ENCODE data around the gene RNF126.
"Not testable (repeated sequence)": the region's sequence is repeated elsewhere in the genome, so short reads cannot be mapped to it uniquely, and the experiment has no call there.

RNF126 gene

DNA sequence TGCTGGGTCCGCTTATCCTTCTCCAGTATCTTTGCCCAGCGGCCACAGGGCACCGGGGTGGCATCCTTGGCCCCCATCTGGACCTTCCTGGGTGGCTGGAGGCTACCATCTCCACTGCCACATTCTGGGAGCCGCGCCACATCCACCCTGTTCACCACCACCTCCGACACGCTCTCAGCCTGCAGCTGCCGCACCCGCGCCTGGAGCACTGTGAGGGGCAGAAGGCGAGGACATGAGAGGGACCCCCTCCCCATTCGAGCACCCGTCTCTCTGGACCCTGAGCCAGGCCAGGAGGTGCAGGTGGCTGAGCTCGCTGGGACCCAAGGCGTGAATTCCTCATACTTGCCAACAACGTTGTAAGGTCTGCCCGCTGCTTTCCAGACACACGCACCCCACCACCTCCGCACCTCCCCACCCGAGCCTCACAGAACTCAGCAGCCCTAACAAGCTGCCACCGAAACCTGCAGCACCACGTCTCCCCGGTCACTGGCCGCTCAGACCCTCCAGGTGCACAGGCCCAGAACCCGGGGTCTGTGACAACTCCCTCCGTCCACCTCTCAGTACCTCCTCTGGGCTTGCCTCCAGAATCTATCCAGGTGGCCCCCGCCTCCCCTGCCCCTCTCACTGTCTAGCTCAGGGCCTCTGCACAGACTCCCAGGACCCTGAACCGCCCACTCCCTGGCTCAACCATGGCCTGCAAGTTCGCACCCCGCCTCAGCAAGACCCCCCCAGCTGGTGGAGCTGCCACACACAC lies 32.9 kb downstream of the RNF126 start:
- no peak for DNase-seq

DNA sequence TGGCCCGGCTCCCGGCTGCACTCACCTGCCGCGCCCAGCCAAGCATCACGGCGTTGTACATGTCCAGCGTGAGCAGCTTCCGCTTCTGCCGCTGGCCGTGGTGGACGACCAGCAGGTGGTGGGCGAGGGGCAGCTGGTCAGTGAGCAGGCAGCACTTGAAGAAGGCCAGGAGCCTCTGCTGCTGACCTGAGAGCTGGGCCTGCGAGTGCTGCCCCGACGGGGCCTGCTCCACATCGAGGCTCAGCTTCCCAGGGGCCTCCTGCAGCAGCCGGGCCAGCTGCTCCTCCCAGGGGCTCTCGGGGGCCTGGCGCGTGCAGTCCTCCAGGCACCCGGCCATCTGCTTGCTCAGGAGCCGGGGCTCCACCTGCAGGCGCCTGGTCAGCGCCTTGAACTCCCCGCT lies 33.5 kb downstream of the RNF126 start:
- DNase-seq = not testable (repeated sequence)

DNA sequence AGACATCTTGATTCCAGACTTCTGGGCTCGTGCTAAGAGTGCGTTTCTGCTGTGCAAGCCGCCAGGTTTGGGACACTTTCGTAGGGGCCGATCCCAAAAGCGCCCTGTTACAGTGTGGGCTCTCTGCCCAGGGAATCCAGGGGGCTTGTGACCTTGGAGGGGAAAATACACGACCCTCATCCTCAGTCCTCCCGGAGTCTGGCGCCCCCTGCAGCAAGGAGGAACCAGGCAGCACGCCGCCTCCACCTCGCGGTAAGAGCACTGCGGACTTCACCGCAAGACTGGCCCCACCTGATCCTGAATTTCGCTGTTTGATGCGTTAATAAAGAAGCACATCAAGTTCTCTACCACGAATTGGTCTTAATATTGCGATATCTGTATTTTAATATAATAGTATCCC lies 34.8 kb downstream of the RNF126 start:
- DNase-seq = no peak

DNA sequence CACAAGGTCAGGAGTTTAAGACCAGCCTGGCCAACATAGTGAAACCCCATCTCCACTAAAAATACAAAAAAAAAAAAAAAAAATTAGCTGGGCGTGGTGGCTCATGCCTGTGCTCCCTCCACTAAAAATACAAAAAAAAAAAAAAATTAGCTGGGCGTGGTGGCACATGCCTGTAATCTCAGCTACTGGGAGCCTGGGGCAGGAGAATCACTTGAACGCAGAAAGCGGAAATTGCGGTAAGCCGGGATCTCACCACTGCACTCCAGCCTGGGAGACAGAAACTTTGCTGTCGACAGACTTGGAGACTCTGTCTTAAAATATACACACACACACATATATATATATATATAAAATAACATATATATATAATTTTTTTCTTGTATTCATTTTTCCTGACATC lies 36.4 kb downstream of the RNF126 start:
- not testable (repeated sequence) for DNase-seq

DNA sequence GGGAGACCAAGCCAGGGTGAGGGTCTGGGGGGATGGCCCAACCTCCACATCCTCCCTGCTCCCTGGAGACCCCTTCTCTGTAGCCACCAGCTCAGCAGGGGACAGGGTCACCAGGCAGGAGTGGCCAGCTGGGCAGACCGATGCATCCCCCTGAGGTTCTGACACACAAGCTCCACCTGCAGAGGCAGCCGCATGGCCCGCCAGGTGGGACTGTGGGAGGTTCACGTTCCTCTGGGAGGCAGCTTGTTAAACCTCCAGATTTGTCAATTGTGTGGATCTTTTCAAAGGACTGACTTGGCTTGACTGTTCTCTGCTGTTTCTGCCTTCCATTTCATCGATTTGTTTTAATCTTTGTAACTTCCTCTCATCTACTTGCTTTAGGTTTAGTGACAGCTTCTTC lies 37.8 kb downstream of the RNF126 start:
- DNase-seq = no peak

DNA sequence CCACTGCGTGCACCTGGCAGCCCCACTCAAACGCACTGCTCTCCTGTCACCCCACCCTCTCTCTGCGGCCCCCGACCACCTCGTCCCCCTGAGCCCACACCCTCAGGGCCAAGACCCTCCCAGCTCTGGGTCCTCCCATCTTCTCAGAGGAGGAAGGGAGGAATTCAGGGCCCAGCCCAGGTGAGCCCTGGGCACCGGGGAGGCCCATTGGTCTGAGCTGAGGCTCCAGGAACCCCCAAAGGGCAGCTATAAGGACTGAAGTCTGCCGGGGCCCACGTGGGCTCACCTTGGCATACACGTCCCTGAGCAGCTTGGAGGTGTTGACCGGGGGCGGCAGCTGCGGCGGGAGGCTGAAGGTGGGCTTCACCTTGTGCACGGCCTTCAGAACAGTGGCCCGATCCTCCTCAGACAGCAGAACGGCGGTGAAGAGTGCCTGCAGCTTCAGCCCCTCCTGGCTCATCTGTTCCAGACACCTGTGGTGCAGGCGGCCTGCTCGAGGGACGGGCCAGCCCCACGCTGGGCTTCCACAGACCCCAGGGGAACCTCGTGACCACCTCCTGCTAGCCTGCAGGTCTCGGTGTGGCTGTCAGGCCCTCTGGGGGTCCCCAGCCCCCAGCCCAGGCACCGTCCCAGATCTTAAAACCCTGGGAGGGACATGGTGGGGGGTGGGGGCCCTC lies 38.4 kb downstream of the RNF126 start:
- DNase-seq = no peak

DNA sequence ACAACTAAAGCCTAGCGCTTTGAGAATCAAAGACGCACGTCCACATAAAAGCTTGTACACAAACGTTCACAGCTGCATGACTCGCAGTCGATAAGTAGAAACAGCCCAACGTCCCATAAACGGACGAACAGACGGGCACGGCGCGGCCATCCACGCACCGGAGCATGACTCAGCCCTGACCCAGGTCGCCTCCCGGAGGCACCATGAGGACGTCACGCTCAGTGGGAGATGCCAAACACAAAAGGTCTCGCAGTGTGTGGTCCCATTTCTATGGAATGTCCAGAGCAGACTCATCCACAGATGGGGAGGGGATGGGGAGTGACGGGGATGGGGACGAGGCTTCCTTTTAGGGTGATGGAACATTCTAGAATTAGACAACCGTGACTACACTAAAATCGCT lies 39.0 kb downstream of the RNF126 start:
- DNase-seq = no peak

DNA sequence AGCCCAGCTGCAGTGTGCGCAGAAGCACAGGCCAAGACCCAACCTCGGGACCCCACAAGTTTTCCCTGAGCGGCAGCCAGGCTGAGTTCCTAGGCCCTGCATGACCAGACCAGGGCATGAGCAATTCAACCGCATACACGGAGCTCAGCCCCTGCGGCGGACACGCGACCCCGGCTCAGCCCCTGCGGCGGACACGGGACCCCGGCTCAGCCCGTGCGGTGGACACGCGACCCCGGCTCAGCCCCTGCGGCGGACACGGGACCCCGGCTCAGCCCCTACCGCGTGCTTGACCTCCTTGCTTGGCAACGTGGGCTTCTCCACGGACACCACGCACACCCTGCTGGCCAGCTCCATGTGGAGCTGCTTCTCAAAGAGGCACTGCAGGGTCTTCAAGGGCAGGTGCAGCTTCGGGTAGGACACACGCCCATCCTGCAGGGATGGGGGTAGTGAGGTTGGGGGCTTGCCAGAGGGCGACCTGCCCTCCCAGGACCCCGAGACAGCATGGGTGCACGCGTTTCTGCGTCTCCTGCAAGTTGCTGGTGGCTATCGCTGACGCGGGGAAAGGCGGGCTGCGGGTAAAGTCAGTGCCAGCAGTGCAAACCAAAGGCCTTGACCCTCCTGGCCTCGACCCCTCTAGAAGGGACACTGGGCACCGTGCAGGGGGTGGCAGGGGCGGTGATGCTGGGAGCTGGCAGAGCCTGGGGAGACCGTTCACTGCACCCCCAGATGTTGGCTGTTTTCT lies 39.7 kb downstream of the RNF126 start:
- DNase-seq = no peak

DNA sequence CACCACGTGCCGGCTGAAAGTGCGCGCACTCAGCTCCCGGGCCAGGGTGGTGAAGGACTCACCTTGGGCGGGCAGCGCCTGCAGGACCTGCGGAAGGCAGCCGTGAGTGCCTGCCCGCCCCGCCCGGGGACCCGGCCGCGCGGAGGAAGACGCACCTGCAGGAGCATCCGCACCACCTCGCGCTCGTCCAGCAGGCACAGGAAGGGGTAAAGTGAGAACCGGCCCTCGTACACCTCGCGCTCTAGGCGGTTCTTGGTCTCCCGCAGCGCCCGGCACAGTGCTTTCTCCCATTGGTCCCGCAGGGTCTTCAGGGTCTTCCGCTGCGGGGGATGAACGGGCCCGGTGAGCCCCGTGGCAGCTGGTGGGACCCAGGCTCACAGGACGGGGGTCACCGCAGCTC lies 40.3 kb downstream of the RNF126 start:
- no peak for DNase-seq

DNA sequence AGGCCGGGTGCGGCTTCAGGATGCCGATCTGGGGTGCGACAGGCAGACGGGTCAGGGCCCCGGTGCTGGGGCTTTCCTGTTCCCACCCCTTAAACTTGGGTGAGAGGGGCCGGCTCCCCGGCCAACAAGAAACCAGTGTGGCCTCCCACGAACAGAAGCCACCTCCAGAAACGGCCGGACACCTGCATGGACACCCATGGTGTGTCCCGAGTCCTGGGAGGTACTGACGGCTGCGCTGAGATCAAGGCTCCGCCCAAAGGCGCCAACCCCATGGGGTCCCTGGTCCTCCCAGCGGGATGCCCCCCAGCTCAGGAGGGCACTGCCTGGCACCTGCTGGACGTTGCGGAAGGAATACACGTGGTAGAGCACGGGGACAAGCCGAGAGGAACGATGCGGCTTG lies 41.2 kb downstream of the RNF126 start:
- DNase-seq = no peak

DNA sequence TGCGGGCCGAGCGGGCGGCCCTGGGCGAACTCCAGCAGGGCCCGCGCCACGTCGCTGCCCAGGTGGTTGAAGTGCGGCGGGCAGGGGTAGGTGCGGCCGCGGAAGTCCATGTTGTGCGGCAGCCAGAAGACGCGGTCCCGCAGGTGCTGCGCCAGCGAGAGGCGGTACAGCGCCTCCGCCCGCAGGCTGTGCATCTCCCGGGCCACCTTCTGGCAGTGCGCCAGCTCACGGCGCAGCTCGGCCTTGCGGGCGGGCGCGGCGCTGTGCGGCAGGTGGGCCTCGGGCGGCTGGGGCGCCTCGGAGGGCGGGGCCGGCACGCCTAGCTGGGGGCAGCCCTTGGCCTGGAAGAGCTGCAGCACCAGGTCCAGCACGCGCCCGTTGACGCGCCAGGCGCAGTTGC lies 41.8 kb downstream of the RNF126 start:
- DNase-seq = not testable (repeated sequence)

DNA sequence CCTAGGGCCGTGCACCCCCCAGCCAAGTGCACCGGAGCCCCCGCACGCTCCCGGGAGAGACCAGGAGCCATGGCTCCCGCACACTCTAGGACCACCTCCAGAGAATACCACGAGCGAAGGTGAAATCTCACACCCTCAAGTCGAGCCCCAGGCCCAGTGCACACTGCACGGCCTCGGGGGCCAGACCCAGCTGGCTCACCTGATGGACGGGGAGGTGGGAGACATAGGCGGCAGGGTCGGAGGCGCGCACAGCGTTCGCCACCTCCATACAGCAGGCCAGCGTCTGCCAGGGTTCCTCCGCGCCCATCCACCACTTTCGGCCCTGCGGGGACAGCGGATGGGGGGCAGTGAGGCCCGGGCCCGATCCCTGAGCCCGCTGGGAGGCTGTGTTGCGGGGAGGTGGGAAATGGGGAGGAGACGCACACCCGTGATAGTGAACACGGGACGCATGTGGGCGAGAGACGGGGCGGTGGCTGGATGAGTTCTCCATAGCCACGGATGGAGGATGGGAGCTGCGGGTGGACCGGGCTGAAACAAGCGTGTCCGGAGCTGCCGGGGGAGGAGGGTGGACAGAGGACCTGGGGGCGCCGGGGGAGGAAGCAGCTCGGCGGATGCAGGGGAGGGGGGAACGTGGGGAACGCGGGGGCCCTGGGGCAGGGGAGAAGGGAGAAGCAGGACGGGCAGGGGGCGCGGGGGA lies 42.7 kb downstream of the RNF126 start:
- DNase-seq = no peak

DNA sequence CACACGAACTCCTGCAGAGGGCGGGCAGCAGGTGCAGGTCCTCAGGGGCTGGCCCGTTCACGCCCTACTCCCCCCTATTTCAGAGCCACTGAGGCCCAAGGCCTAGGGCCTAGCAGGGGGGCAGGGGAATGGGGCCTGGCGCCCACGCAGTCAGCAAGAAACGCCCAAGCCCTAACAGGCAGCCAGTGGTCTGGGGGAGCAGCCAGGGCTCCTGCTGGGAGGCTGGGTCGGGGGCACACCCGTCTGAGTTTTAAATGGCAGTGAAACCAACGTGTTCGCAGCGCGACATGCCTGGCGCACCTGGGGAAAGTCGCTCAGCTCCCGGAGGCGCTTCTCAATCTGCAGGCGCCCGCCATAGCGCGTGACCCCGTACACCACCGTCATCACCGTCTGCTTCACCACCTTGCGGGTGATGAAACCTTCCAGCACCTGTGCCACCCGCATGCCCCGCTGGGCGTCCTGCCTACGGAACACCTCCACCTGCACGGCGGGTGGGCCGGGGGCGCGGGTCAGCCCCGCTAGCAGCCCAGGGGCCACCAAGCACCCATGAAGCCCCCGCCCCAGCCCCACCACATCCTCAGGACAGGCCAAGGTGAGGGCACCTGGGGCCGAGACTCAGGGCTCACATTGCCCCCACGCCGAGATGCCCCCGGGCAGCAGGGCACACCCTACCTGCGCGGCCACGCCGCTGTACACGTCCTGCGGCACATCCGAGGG lies 43.6 kb downstream of the RNF126 start:
- no peak for DNase-seq

DNA sequence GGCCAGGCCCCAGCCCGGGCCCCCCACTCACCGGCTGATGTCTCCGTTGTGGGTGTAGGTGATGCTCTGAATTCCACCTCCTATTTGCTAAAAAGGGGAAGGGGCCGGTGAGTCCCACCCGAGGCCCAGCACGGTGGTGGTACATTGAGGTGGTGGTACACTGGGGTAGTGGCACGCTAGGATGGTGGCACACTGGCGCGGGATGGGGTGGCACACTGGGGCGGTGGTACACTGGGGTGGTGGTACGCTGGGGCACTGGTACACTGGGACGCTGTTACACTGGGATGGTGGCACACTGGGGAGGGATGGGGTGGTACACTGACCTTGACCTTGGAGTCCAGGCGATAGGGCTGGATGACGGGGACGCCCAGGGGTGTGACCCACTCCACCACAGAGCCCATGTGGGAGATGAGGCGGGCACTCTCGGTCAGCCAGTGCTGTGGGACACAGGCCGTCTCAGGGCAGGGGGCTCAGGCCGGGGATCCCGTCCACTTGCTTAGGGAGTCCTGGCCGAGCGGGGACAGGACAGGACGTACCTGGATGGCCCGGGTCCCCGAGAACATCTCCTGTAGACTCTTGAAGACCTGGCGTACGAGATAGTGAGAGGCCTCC lies 44.2 kb downstream of the RNF126 start:
- no peak for DNase-seq

DNA sequence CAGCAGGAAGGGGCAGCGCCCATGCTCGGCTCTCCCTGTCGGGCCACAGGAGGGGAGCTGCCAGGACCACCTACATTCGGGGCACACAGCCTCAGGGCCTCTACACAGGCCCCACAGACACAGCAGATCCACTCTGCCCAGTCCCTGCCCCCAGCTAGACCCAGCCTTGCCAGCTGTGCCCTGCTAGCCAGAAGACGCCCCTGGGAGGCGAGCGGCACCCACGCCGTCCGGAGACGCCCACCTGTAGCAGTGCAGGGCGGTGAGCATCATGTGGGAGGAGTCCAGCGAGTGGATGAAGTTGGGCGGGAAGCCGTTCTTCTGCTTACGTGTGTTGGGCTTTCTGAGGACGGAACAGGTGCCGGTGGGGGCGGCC lies 44.8 kb downstream of the RNF126 start:
- no peak for DNase-seq

DNA sequence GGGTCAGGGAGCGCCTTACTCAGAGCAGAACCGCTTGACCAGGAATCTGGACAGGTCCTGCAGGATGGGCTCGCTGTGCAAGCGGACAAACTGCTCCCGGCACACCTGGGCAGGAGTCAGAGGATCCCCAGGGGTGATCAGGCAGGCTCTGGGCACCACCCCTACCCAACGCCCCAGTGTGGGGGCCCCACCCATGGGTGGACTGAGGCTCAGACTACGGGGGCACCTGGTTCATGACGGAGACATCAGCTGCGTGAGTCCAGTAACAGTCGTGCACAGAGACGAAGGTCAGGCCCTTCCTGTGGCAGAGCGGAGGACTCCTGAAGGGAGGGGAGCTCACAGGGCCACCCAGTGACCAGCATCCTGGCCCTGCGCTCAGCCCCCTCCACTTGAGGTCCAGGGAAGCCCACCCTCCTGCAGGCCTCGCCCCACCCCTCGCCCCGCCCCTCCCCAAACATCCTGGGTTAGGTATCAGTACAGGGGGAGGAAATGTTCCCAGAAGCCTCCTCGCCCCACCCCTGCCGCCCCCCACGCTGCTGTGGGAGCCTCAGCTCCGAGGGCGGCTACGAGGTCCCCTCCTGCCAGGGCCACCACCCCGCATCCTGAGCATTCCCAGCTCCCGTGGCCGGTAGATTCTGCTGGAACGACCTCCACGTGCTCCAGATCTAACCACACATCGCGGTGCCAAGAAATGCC lies 45.3 kb downstream of the RNF126 start:
- no peak for DNase-seq

DNA sequence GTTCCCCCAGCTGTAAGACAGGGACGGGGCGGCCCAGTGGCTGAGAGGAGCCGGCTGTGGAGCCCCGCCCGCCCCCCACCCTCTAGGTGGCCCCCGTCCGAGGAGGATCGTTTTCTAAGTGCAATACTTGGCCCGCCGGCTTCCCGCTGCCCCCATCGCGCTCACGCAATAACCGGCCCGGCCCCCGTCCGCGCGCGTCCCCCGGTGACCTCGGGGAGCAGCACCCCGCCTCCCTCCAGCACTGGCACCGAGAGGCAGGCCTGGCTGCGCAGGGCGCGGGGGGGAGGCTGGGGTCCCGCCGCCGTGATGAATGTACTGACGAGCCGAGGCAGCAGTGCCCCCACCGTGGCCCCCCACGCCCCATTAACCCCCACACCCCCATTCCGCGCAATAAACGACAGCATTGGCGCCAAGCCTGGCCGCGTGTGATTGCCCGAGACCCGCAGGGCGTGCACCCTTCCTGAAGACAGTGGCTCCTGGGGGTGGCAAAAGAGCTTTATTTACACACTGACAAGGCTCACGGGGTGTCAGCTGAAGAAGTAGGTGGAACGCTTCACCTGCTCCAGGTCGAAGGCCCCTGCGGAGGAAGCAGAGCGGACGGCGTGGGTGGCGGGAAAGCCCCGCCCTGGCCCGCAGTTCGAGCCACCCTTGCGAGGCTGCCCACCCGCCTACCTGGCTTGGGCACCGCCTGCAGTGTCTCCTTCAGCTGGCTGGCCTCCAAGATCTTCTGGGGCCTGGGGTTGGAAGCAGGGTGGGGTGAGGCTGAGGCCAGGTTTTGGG lies 46.1 kb downstream of the RNF126 start:
- no peak for DNase-seq

DNA sequence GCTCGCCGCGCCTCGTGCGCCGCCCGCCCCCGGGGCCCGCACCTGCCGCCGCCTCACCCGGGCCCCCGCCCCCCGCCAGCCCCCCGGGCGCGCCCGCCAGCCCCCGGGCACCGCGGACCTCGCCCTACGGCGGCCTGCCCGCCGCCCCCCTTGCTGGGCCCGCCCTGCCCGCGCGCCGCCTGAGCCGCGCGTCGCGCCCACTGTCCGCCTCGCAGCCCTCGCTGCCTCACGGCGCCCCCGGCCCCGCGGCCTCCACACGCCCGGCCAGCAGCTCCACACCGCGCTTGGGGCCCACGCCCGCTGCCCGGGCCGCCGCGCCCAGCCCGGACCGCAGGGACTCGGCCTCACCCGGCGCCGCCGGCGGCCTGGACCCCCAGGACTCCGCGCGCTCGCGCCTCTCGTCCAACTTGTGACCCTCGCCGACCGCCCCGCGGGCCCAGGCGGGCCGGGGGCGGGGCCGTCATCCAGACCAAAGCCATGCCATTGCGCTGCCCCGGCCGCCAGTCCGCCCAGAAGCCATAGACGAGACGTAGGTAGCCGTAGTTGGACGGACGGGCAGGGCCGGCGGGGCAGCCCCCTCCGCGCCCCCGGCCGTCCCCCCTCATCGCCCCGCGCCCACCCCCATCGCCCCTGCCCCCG lies 46.8 kb downstream of the RNF126 start:
- no peak for DNase-seq

DNA sequence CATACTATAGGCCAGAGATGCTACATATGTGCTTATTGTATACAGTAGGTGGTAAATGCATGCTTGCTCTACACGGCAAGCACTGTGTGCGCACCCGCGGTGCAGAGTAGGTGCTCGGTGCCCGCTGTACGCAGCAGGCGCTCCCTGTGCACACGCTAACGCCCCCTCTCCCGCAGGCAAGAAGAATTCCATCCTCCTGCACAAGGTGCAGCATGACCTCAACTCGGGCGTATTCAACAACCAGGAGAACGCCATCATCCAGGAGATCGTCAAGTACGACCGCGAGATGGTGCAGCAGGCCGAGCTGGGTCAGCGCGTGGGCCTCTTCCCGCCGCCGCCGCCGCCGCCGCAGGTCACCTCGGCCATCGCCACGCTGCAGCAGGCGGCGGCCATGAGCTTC lies 47.4 kb downstream of the RNF126 start:
- no peak for DNase-seq
